ENCODE results near the gene RADX. TPM values are rescaled to one million over a fixed set of nuclear protein-coding genes. Genes with fewer than 3 reads are reported as not detected.
A peak's percentile ranks its signal among the peaks of the same experiment; 100 is the strongest.

RADX gene
- polyA plus RNA-seq, 1 of the 3 experiments (the other 2 are of a cell fraction): not detected

- ChIA-PET POLR2A (no interaction called here), CTCF (no interaction called here)
- no peak overlapping the region for H3K27ac ChIP-seq (ENCODE audit: low read depth in 2 of 2, low read length in 1 of 2)
- no peaks in the 10 kb centered on the region for H4K20me1 ChIP-seq (ENCODE audit: insufficient read depth)
- H2AFZ ChIP-seq (ENCODE audit: low read depth): no peak overlapping the region
- no peaks in the 10 kb centered on the region for H3K79me2 ChIP-seq (ENCODE audit: insufficient read depth)
- H3K27me3 ChIP-seq (ENCODE audit: insufficient read depth): peaks cover 54% of the 10 kb centered on the region
- no peak overlapping the region for H3K9ac ChIP-seq
- H3K4me3 ChIP-seq (ENCODE audit: low read depth in 2 of 2, low read length in 1 of 2): peak overlapping the region in 1 of 2 experiments; percentile 28; a peak in 2 of 4 replicates
- no peaks in the 10 kb centered on the region for H3F3A ChIP-seq (replicated peaks; ENCODE audit: insufficient read depth)
- H3K9me3 ChIP-seq: no peaks in the 10 kb centered on the region
- 1% methylated on average over 8 of the region's 8 CpGs for WGBS (ENCODE audit: low lambda C conversion rate)
- TF ChIP-seq NRF1 (IDR thresholded peaks at IDR 0.05; ENCODE audit: low read depth, low read length) (no peak), RAD21 (IDR thresholded peaks at IDR 0.05; ENCODE audit: low read length) (no peak), POLR2AphosphoS5 (IDR thresholded peaks at IDR 0.05; ENCODE audit: low read depth, low read length) (no peak), TAF1 (IDR thresholded peaks at IDR 0.05; ENCODE audit: borderline replicate concordance, low read depth, low read length) (no peak), EP300 (IDR thresholded peaks at IDR 0.05; ENCODE audit: borderline replicate concordance in 1 of 2, low read depth in 1 of 2, low read length in 1 of 2) (no peak), EZH2phosphoT487 (IDR thresholded peaks at IDR 0.05; ENCODE audit: borderline replicate concordance, low read depth) (no peak), FOXJ3 (CRISPR knock-in tag; IDR thresholded peaks at IDR 0.05) (no peak), FOXM1 (IDR thresholded peaks at IDR 0.05; ENCODE audit: low read depth) (no peak), RXRA (IDR thresholded peaks at IDR 0.05; ENCODE audit: borderline replicate concordance, low read depth) (no peak), MXI1 (IDR thresholded peaks at IDR 0.05; ENCODE audit: low read depth, low read length) (no peak), FOSL2 (IDR thresholded peaks at IDR 0.05; ENCODE audit: borderline replicate concordance, low read depth) (no peak), SMC3 (IDR thresholded peaks at IDR 0.05; ENCODE audit: low read depth, low read length) (no peak), RFX5 (IDR thresholded peaks at IDR 0.05; ENCODE audit: low read length) (no peak), RCOR1 (IDR thresholded peaks at IDR 0.05; ENCODE audit: low read length) (no peak), GATA2 (CRISPR knock-in tag; IDR thresholded peaks at IDR 0.05) (no peak), PBX3 (IDR thresholded peaks at IDR 0.05) (no peak)
- no peak for DNase-seq
- no peaks in the 10 kb centered on the region for H3K9me2 ChIP-seq
- H3K36me3 ChIP-seq (replicated peaks in 1 of 2; ENCODE audit: control insufficient read depth in 1 of 2, insufficient read depth in 2 of 2, low read length in 1 of 2): no peaks in the 10 kb centered on the region
- H3K4me1 ChIP-seq (ENCODE audit: control insufficient read depth in 1 of 2, insufficient read depth in 2 of 2, low read depth in 1 of 2, low read length in 1 of 2): no peaks in the 10 kb centered on the region
- H3K4me2 ChIP-seq: peak overlapping the region; percentile 58; the same call in 1 of the 2 replicates
These were observed 114.2 kb downstream of the RADX start for GRCh38 chrX:106725931-106726330.

GRCh38 chrX:106726485-106727437 is 115.0 kb downstream of the RADX start, which contains the start of gene RNF128:
RNF128 (plus strand) TSS chrX:106726701; CDS start chrX:106726914, 213 bp downstream.
- H3K9me2 ChIP-seq: no peaks in the 10 kb centered on the region
- WGBS (ENCODE audit: low lambda C conversion rate): 9% methylated on average over 63 of the region's 79 CpGs
- POLR2A ChIA-PET: no interaction called here
- no peaks in the 10 kb centered on the region for H4K20me1 ChIP-seq (ENCODE audit: insufficient read depth)
- no peak within 1 kb of the TSS for H2AFZ ChIP-seq (ENCODE audit: low read depth)
- CTCF ChIA-PET: no interaction called here
- no peaks in the 10 kb centered on the region for H3K9me3 ChIP-seq
- no peaks in the 10 kb centered on the region for H3F3A ChIP-seq (replicated peaks; ENCODE audit: insufficient read depth)
- no peak within 1 kb of the TSS for H3K27ac ChIP-seq (ENCODE audit: low read depth in 2 of 2, low read length in 1 of 2)
- H3K9ac ChIP-seq: no peak within 1 kb of the TSS
- peaks cover 51% of the 10 kb centered on the region for H3K27me3 ChIP-seq (ENCODE audit: insufficient read depth)
- H3K4me2 ChIP-seq: peak within 1 kb of the TSS; percentile 58; the same call in 1 of the 2 replicates
- DNase-seq: peak; percentile 12
- H3K79me2 ChIP-seq (ENCODE audit: insufficient read depth): no peaks in the 10 kb centered on the region
- H3K4me3 ChIP-seq (ENCODE audit: low read depth in 2 of 2, low read length in 1 of 2): peak within 1 kb of the TSS in 1 of 2 experiments; percentile 28; a peak in 2 of 4 replicates
- H3K36me3 ChIP-seq (replicated peaks in 1 of 2; ENCODE audit: control insufficient read depth in 1 of 2, insufficient read depth in 2 of 2, low read length in 1 of 2): no peaks in the 10 kb centered on the region
- TF ChIP-seq EZH2phosphoT487 (IDR thresholded peaks at IDR 0.05; ENCODE audit: borderline replicate concordance, low read depth) (0 out of 2 replicates have a peak, but pooled peaks have one; percentile 24), TCF12 (IDR thresholded peaks at IDR 0.05) (no peak)
- H3K4me1 ChIP-seq (ENCODE audit: control insufficient read depth in 1 of 2, insufficient read depth in 2 of 2, low read depth in 1 of 2, low read length in 1 of 2): no peaks in the 10 kb centered on the region

Measured in SK-N-SH (cell line).